HG03432 (cell line): ENCODE measurements around the gene SOS1.
"Not testable (repeated sequence)": the region's sequence is repeated elsewhere in the genome, so short reads cannot be mapped to it uniquely, and the experiment has no call there.

Experiments used
- ATAC-seq: cut with Tn5 transposase; IDR thresholded peaks from one replicate; pipeline ENCODE4 v1.9.1; 2021; ENCODE audit warnings: mild to moderate bottlenecking, moderate library complexity; ENCODE audit not compliant: unreplicated experiment

The SOS1 gene

DNA sequence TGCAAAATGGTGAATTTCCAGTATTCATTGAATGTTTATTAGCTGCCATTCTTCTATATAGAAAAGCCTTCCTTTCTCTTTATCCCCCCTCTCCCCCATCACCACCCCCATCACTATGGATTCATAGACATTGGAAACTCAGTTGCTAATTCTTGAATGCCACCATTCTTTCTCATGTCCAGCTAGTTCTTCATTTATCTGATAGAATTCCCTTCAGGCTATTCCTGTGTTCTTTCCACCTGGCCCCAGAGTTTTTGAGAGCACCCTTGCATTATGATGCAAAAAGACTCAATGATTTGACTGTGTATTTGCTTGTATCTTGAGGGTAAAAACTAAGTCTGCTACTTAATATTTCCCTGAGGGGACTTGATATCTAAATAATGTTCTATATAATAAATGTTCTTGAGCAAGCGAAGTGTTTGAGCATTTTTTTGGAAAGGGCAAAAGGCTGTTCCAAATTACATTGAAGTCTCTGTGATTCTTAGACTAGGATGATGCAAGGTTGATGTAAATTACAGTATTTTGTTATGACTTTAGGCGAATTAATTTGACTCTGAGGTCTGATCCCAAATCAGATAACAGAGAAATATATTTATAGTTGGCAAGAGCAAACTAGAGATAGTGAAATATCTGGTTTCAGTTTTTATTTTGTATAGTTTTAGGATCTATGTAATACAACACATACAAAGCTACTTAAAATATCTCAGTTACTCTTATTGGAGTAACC, 18.8 kb upstream of the SOS1 start:
- no peak for ATAC-seq

DNA sequence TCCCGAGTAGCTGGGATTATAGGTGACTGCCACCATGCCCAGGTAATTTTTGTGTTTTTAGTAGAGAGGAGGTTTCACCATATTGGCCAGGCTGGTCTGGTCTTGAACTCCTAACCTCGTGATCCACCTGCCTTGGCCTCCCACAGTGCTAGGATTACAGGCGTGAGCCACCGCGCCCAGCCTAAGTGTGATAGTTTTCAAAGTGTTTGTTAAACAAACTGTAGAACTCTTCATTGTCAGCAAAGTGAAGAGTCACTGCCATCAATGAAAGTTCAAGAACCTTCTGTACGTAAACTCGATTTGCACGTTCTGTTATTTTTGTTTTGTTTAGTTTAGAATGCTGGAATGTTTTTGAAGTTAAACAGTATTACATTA, 18.0 kb upstream of the SOS1 start:
- no peak for ATAC-seq

DNA sequence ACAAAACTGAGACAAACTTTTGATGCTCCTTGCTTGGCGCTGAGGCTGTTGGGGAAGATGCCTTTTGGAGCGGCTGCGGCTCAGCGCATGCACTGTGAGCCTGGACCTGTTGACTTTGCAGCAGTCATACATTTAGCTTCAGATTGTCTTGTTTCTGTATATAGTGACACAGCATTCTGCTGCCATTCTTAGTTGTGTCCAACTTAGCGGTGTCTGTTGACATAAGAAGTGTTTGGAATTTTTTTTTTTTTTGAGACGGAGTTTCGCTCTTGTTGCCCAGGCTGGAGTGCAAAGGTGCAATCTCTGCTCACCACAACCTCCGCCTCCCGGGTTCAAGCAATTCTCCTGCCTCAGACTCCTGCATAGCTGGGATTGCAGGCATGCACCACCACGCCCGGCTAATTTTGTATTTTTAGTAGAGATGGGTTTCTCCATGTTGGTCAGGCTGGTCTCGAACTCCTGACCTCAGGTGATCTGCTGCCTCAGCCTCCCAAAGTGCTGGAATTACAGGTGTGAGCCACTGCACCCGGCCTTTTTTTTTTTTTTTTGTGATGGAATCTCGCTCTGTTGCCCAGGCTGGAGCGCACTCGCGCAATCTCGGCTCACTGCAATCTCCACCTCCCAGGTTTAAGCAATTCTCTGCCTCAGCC, 17.5 kb upstream of the SOS1 start:
- not testable (repeated sequence) for ATAC-seq

DNA sequence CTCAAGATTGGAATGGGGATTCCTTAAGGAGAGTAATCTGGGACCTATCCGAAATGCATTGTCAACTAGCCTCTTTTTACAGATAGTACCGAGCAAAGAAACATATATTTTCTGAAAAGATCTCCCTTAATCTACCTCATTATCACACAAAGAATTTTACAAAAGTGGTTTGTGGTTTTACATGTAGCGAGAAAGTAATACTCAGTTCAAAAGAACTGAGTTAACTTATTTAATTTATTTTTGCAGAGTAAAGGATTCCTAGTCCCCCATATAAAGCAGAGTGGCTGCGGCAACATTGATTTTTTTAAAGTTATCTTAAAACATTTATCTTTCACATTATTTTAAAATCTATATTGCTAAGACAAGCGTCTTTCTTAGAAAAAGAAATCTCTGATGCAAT, 15.9 kb upstream of the SOS1 start:
- no peak for ATAC-seq

DNA sequence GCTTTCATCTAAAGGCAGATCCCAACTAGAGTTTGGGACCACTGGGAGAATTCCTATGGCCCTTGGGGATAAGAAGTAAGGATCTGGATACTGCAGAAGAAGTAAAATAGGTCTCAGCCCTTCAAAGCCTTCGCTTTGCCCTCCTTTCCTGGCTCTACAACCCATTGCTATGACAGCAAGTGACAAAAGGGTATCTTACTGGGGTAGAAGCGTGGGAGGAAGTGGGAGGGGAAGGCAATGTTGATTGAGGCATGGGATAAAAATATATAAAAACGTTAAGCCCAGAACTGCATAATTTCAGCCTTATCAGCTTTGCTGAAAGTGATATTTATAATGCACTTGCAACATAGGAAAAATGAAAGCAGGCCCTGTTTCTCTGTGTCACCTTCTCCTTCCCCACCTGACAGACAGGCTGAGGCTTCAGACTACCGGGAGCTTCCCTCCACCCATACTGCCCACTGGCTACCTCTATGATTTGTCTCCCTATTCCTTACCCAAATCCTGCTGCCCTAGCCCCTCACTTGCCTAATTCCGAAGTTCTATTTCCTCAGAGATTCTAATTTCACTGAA, 14.9 kb upstream of the SOS1 start:
- no peak for ATAC-seq

DNA sequence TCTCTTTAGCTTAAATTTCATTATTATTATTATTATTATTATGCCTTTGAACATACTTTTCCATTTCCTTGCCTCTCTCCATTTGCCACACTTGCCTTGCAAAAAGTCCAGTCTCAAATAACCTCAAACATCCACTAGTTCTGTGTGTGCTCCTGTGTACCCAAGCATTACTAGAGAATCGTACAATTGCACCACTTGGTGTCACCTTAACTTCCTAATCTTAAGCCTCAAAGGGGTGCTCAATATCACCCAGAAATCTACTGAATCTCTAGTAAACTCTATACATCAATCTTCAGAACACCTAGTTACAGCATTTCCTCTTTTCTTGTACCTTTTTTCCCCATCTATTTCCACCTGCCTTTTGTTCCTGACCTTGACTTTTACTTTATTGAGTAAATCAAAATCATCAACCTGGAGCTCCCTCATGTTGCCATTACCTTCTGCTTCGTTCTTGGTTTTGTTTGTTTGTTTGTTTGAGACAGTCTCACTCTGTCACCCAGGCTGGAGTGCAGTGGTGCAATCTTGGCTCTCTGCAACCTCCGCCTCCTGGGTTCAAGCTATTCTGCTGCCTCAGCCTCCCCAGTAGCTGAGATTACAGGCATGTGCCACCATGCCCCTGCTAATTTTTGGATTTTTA, 12.5 kb upstream of the SOS1 start:
- no peak for ATAC-seq

DNA sequence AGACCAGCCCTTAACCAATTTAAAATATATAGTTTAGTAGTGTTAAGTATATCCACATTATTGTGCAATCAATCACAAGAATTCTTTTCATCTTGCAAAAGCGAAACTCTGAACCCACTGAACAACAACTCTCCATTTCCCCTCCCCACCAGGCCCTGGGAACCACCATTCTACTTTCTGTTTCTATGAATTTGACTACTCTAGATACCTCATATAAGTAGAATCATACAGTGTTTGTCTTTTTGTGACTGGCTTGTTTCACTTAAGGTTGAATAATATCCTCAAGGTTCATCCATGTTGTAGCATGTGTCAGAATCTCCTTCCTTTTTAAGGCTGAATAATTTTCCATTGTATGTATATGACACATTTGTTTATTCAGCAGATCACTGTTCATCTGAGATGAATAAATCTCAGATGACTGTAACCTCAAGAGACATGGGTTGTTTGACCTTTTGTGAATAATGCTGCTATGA, 8.1 kb upstream of the SOS1 start:
- ATAC-seq, result peak; percentile 51

DNA sequence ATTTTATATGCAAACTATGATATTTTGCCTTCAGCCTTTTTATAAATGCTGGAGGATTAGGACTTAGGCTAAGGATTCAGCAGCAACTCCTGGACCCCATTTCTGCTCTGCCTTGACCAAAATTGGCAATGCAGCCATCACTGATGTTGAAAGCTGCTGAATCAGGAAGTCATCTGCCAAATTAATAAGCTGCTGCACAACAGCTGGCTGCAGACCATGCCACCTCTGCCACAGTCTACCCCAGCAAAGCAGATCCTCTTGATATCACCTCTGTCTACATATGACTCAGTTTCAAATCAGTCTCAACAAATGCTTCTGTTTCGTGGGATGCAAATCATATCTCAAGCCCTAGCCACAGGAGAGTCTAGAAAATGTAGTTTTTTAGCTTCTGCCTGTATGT, 7.1 kb upstream of the SOS1 start:
- ATAC-seq, result peak; percentile 56

DNA sequence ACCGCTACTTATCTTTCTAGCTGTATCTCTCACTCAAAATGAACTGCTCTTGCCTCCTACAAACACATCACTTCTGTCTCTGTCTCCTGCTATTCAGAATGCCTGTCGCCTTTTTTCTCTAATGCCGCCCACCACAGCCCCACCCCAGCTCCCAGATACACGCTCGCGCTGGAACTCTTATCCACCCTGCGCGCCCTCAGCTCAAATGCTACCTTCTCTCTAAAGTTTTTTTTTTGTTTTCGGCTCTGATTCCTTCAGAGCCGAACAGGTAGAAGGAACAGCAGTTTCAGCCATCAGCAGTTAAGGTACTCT, 3.9 kb upstream of the SOS1 start:
- ATAC-seq, result no peak

DNA sequence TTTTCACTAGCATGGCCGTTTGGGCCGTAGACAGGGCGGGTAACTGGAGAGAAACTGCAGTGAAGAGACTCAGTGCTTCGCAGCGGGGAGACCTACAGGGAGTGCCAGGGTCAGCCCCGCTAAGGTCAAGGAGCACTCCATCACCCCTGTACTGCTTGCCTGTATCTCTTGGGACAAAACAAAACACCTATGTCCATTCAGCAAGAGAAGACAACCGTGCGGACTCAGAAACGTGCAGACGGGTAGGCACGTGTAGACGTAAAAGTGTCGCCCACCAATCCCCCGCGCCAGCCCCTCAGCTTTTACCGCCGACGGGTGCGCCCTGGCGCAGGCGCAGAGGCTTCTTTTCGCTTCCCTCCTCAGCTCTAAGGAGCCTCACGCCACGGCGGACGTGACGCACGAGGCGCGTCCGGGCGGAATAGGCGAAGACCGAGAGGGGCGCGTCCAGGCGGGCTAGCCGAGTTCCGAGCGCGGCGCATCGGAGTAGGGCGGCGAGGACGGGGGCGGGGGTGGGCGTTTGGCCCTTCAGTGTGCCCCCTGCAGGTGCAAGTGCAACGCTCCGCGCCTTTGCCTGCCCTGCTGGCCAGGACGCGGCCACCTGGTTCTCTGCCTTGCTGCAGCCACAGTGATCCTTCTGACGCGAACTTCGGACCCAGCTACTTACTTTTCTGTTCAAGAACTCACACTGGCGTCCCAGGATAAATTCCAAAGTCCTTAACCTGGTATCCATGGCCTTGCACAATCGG, 3.3 kb upstream of the SOS1 start:
- ATAC-seq, result peak; percentile 64

DNA sequence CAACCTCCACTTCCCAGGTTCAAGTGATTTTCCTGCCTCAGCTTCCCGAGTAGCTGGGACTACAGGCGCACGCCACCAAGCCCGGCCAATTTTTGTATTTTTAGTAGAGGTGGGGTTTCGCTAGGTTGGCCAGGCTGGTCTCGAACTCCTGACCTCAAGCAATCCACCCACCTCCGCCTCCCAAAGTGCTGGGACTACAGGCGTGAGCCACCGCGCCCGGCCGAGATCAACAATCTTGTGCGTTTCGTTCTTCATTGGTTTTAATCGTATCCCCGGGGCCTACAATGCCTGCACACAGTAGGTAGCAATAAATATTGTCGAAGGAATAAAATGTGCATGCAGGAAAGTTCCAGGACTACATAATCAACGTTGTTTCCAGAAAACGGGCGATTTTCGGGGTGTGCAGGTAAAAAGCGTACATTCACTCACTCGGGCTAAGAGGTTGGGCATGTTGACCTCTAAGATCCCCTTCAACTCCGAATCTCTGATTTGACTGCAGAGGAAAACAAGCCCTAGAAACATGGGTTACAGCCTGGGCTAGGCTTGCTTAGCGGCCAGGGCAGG, 2.7 kb upstream of the SOS1 start:
- no peak for ATAC-seq

DNA sequence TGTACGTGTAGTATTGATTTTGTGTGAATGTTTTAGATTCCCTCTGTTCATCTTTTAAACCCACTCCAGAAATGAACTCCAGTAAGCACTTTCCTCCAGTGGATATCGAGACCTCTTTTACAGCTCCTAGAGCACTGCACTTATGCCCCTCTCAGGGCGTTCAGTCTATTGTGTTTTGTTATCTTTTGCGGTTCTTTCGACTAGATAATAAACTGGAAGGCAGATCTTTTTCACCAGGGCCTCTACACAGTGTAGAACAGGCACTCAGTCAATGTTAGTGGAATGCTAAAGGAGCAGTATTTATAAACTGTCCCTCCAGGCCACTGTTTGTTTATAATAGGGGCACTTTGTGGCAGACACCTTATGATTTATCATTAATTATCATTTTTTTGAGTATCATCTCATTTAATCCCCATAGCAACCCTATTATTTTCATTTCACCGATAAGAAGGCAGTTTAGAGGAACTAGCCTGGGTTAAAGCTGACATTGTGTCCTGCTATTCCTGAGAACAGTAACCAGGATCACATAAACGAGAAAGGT, 742 bp upstream of the SOS1 start:
- ATAC-seq, result no peak

DNA sequence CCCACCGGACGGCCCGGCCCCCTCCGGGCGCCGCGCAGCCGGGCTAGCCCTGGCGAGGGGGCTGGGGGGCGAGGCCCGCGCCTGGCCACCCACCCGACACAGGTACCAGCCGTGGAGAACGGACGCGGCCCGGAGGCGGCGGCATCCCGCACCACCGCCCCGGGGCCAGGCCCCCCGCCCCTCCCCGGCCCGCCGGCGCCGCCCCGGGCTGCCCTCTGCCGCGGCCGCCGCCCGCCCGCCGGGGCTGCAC, 405 bp downstream of the SOS1 start:
- ATAC-seq, result peak; percentile 24

DNA sequence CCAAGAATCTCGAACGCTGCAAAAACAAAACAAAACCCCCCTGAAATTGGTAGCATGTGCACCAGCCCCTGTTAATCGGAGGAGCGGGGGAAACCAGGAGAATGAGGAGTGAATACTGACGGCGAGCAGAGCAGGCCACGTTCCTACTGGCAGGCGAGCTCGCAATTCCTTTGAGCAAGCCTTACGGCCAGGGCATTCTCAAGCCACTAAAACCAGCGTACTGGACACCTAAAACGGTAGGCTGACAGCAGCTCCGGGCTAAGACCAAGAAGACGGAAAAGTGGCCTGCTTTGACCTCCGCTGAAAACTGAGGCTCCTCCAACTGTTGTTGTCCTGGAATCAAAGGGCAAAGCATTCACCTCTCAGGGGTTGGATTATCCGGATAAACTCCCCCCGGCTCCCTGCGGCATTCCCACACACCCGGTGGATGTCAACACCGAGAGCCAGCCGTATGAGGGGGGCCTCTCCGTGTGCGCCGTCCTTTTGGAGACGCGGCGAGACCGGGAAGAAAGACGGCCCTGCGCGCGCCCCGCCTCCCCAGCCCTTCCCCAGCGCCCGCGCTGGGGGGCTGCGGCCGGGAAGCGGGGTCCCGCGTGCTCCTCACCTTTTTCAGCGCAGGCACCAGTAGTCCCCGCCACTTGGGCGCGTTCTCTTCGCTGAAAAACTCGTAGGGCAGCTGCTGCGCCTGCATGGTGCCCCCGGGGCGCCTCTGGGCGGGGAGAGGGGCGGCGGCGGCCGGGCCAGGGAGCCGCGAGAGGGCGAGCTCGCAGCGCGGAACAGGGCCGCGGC, 925 bp downstream of the SOS1 start:
- ATAC-seq, result peak; percentile 49

DNA sequence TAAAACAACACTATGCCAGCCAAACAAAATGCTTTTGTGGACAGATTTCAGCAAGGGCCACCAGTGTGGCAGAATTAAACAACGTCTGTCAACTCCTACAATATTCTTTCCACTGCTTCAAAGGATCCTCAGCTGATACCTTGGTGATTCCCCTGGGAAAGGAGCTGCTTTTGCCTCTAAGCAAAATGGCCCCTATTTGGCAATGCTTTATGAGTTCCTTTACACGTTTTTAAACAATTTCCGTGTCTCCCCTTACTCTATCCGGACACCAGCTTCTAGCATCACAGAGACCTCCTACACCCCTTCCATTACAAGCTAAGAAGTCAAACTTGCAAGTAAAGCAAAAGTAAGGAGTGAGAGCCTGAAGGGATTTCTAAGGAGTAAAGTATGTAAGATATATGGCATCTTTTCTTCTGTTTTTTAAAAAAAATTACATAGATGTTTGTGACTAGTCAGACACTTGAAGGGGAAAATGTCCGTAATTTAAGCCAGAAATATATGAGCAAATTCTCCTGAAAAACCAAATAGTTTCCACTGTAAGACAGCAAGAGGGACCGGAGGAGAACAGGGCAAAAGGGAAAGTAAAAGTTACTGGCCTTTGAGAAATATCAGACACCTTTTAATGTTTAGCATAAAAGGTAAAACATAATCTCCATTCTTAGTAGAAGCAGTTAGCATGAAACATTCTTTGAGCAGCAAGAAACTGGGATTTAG, 1.9 kb downstream of the SOS1 start:
- no peak for ATAC-seq

DNA sequence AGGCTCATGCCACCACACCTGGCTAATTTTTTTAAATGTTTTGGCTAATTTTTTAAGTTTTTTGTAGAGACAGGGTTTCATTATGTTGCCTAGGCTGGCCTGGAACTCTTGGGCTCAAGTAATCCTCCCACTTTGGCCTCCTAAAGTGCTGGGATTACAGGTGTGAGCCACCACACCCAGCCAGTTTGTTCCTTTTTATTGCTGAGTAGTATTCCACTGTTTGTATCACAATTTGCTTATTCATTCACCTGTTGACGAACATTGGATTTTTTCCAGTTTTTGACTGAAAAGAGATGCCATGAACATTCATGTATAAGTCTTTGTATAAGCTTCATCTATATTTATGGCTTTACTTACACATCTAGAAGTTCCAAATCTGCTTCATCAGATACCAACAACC, 5.3 kb downstream of the SOS1 start:
- ATAC-seq, result no peak

DNA sequence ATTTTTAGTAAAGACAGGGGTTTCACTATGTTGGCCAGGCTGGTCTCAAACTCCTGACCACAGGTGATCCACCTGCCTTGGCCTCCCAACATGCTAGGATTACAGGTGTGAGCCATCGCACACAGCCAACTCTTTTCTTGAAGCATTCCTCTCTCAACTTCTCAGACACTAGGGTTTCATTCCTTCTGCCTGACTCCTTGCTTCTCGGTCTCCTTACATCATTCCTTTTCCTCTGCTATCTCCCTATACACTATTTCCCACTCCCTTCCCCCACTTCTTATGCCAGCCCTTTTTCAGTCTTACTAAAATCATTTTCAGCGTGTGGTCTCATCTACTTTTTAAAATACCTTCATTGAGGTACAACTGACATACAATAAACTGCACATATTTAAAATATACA, 6.1 kb downstream of the SOS1 start:
- no peak for ATAC-seq

DNA sequence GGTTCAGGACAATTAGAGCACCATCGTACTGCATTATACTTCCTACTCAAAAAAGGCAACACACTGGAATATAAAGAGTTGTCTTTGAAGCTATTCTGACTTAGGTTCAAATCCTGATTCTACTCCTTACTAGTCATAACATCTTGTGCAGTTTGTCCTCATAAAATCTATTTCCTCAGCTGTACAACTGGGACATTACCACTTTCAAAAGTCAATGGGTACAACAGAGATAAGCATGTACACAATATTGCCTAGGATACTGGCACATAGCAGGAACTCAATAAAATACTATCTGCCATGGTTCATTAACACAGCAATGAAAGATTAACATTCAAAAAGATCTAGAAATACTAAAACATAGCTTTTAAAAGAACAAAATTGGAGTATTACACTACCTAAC, 11.3 kb downstream of the SOS1 start:
- ATAC-seq, result no peak

DNA sequence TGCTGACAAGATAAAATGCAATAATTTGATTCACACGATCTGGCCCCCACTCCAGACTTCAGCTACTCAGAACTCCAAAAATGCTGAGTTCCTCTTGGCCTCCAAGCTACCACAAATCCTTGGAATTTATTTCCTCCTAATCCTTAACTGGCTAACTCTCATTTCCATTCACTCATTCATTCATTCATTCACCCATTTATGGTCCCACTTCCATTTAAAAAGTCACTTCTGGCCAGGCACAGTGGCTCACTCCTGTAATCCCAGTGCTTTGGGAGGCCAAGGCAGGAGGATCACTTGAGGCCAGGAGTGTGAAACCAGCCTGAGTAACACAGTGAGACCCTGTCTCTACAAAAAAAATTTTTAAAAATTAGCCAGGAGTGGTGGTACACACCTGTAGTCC, 12.5 kb downstream of the SOS1 start:
- no peak for ATAC-seq
